B cell (primary cell): Measurements from ENCODE around the gene ZNF620. TPM values are rescaled to one million over a fixed set of nuclear protein-coding genes. Genes with fewer than 3 reads are reported as not detected.

ENCODE experiments used
- ATAC-seq: fragments of 200-7000 bp; cut with Tn5 transposase; one replicate; pipeline ENCODE4 v1.10.0; 2021; ENCODE audit warnings: low read depth, mild to moderate bottlenecking, moderate number of reproducible peaks, moderate library complexity
- CTCF ChIA-PET: fragments of 350-600 bp; sonication (Branson Sonifier 250); formaldehyde crosslinking; loops from one replicate; lab custom pipeline; 2021; ENCODE audit warnings: antibody characterized with exemption, inconsistent platforms; lab: Charles Lee
- POLR2A ChIA-PET: fragments of 350-600 bp; sonication (Branson Sonifier 250); formaldehyde crosslinking; loops from one replicate; lab custom pipeline; 2021; ENCODE audit warnings: antibody characterized with exemption; lab: Charles Lee
- DNase-seq: peaks from one replicate; pipeline ENCODE4 v3.0.0; 2013
- H2AFZ ChIP-seq: 2 replicates; pipeline ENCODE4 v1.6.1; 2012; ENCODE audit warnings: mild to moderate bottlenecking, low read depth, low read length; ENCODE audit not compliant: insufficient read depth, poor library complexity, severe bottlenecking
- H3K27ac ChIP-seq, 2 donors: 1 replicate in 1 of 2; 2 replicates in 1 of 2; pipeline ENCODE4 v1.5.1; 2012 to 2013; ENCODE audit warnings: low read length in 2 of 2, mild to moderate bottlenecking in 2 of 2, moderate library complexity in 1 of 2
- H3K27me3 ChIP-seq, 4 experiments: fragments of 200-600 bp in 1 of 4; sonication (generic) in 1 of 4; replicated peaks in 1 of 4; 1 replicate in 2 of 4; 2 replicates in 2 of 4; pipeline versions ENCODE4 v1.6.1 to v1.7.0; 2013 to 2016; ENCODE audit warnings: low read length in 3 of 4, mild to moderate bottlenecking in 2 of 4, mixed read lengths in 1 of 4, moderate library complexity in 1 of 4; ENCODE audit not compliant: insufficient read depth in 4 of 4, control insufficient read depth in 3 of 4; ENCODE audit errors: control extremely low read depth in 1 of 4
- H3K36me3 ChIP-seq, 2 experiments: replicated peaks in 1 of 2; 1 replicate in 1 of 2; 2 replicates in 1 of 2; pipeline versions ENCODE4 v1.6.1 to v1.7.1; 2013; ENCODE audit warnings: low read length in 1 of 2; ENCODE audit not compliant: insufficient read depth in 2 of 2, control insufficient read depth in 1 of 2; ENCODE audit errors: control extremely low read depth in 1 of 2, extremely low read depth in 1 of 2
- H3K4me1 ChIP-seq, 2 donors: fragments of 200-600 bp in 1 of 2; sonication (generic) in 1 of 2; 1 replicate in 1 of 2; 2 replicates in 1 of 2; pipeline versions ENCODE4 v1.5.1 to v1.6.1; 2013 to 2017; ENCODE audit warnings: low read length in 2 of 2; ENCODE audit not compliant: control insufficient read depth in 2 of 2, insufficient read depth in 2 of 2
- H3K4me2 ChIP-seq: replicated peaks from 2 replicates; pipeline ENCODE3; 2012; ENCODE audit warnings: mild to moderate bottlenecking, low read depth, low read length; ENCODE audit not compliant: poor library complexity, severe bottlenecking
- H3K4me3 ChIP-seq, 5 experiments: fragments of 200-600 bp in 1 of 5; sonication (generic) in 1 of 5; 1 replicate in 3 of 5; 2 replicates in 2 of 5; pipeline versions ENCODE4 v1.5.1 to v1.7.0; 2011 to 2016; ENCODE audit warnings: low read length in 4 of 5, mild to moderate bottlenecking in 4 of 5, low read depth in 2 of 5, control low read depth in 1 of 5, moderate library complexity in 1 of 5; ENCODE audit not compliant: insufficient read depth in 1 of 5; ENCODE audit errors: control extremely low read depth in 1 of 5, extremely low read depth in 1 of 5
- H3K79me2 ChIP-seq: fragments of 200-600 bp; sonication (generic); one replicate; pipeline ENCODE4 v1.6.0; 2016; ENCODE audit warnings: low read length; ENCODE audit not compliant: control insufficient read depth, insufficient read depth
- H3K9ac ChIP-seq: fragments of 200-600 bp; sonication (generic); 2 replicates; pipeline ENCODE4 v1.6.1; 2017; ENCODE audit warnings: mild to moderate bottlenecking, low read length, moderate library complexity
- H3K9me3 ChIP-seq, 3 donors: one replicate each; pipeline versions ENCODE4 v1.6.1 to v1.7.1; 2013; ENCODE audit warnings: low read length in 2 of 3; ENCODE audit not compliant: control insufficient read depth in 2 of 3, insufficient read depth in 1 of 3; ENCODE audit errors: control extremely low read depth in 1 of 3
- H4K20me1 ChIP-seq: 2 replicates; pipeline ENCODE4 v1.6.0; 2012; ENCODE audit warnings: mild to moderate bottlenecking, low read length; ENCODE audit not compliant: insufficient read depth, control insufficient read depth, poor library complexity, severe bottlenecking
- H3K27ac Mint-ChIP-seq: one replicate; pipeline ENCODE4 v1.8.0; 2021; ENCODE audit warnings: mixed read lengths
- H3K27me3 Mint-ChIP-seq: one replicate; pipeline ENCODE4 v1.8.0; 2021; ENCODE audit warnings: mixed read lengths
- H3K4me1 Mint-ChIP-seq: one replicate; pipeline ENCODE4 v1.8.0; 2021; ENCODE audit warnings: mixed read lengths
- H3K4me3 Mint-ChIP-seq: one replicate; pipeline ENCODE4 v1.8.0; 2021; ENCODE audit warnings: mixed read lengths
- H3K9me3 Mint-ChIP-seq: one replicate; pipeline ENCODE4 v1.8.0; 2022; ENCODE audit warnings: mixed read lengths; ENCODE audit not compliant: insufficient read depth
- EZH2 ChIP-seq: IDR thresholded peaks from 2 replicates; pipeline ENCODE4 v1.6.1; 2012; ENCODE audit warnings: borderline replicate concordance, low read depth, mild to moderate bottlenecking, moderate library complexity, low read length; ENCODE audit not compliant: insufficient read depth, poor library complexity, severe bottlenecking
- WGBS: methylation state at CpG from one replicate; pipeline ENCODE4 v1.1.5; 2013; ENCODE audit warnings: missing lambda C conversion rate; ENCODE audit not compliant: insufficient coverage; 5-methylcytosine and 5-hydroxymethylcytosine counted together
- intact Hi-C: fragments of 100-400 bp; cut with micrococcal nuclease; formaldehyde crosslinking; loops from one replicate; pipeline ENCODE4 v1.10.0; 2022
- polyA plus RNA-seq: library from polyadenylated mRNA; depleted of rRNA; stranded (reverse); fragments of >200 nt; gene quantifications from 2 replicates; pipeline ENCODE4 v1.2.3, GENCODE V29; 2012
- total RNA-seq, 2 donors: library from RNA; stranded (reverse); fragments of 120-200 nt in 1 of 2; gene quantifications; 1 replicate in 1 of 2; 2 replicates in 1 of 2; pipeline versions ENCODE4 v1.2.3 to v1.2.4, GENCODE V29; 2013 to 2022
- TF ChIP-seq, protein P1 (sequence below): fragments of 200-600 bp; IDR thresholded peaks from one replicate; pipeline ENCODE4 v1.8.0; 2022; ENCODE audit warnings: antibody characterized with exemption, mild to moderate bottlenecking

The ZNF620 gene
- total and polyA plus RNA-seq, 2 donors (not counting 1 experiment from before 2014, with no cell fraction given): 1.2 to 6.6 TPM

DNA sequence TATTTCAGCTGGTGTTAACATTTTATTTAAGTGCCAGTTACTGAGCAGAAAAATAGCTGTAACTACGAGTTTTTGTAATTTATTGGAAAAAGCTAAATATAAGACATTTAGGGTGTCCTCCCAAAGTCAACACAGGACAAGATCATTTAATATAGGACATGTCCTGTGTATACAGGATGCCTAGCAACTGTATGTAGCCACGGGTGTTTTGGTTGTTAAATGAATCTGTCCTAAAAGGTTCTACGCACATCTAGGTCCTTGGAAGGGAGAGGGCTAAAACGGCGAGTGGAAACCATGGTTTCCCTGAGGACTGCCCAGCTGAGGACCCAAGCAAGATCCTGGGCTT, 18.4 kb downstream of the ZNF620 start:
- Histone ChIP-seq H3K4me2 (peak overlapping the region; percentile 84), H3K36me3 (peaks cover 0 to 12% of the 10 kb centered on the region in 2 experiments), H3K4me3 (peak overlapping the region; percentile 27 to 94 (median 87)), H3K79me2 (peaks cover 23% of the 10 kb centered on the region), H4K20me1 (no peaks in the 10 kb centered on the region), H2AFZ (peak overlapping the region; percentile 100), H3K27me3 (no peaks in the 10 kb centered on the region), H3K9ac (peak overlapping the region; percentile 96), H3K27ac (peak overlapping the region; percentile 86 to 91), H3K4me1 (peaks cover 16% of the 10 kb centered on the region in 2 donors), H3K9me3 (no peaks in the 10 kb centered on the region)
- WGBS: 31% methylated on average over 4 of the region's 5 CpGs
- TF ChIP-seq, protein P1, sequence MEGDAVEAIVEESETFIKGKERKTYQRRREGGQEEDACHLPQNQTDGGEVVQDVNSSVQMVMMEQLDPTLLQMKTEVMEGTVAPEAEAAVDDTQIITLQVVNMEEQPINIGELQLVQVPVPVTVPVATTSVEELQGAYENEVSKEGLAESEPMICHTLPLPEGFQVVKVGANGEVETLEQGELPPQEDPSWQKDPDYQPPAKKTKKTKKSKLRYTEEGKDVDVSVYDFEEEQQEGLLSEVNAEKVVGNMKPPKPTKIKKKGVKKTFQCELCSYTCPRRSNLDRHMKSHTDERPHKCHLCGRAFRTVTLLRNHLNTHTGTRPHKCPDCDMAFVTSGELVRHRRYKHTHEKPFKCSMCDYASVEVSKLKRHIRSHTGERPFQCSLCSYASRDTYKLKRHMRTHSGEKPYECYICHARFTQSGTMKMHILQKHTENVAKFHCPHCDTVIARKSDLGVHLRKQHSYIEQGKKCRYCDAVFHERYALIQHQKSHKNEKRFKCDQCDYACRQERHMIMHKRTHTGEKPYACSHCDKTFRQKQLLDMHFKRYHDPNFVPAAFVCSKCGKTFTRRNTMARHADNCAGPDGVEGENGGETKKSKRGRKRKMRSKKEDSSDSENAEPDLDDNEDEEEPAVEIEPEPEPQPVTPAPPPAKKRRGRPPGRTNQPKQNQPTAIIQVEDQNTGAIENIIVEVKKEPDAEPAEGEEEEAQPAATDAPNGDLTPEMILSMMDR: no peak
- no peak for TF ChIP-seq EZH2
- no peak for DNase-seq
- intact Hi-C loops: loop anchor here (1.0 to 2.0 kb wide), 8 partner anchors 18 to 1438 kb away; partner anchors contain the start of genes CTNNB1, EIF1B, RPL14 and ULK4
- Mint-ChIP-seq H3K9me3 (no peaks in the 10 kb centered on the region), H3K4me3 (peak overlapping the region; percentile 96), H3K4me1 (peaks cover 24% of the 10 kb centered on the region), H3K27ac (peak overlapping the region; percentile 94), H3K27me3 (no peaks in the 10 kb centered on the region)
- CTCF ChIA-PET: interaction anchor here (0.6 to 1.9 kb wide), 5 partner anchors 18 to 1668 kb away, joined by 3 to 5 read pairs (median 3); partner anchors contain the start of genes RPL14 and ZNF620
- POLR2A ChIA-PET: interaction anchor here (0.5 to 1.3 kb wide), 5 partner anchors 14 to 1670 kb away, joined by 3 to 5 read pairs (median 4); partner anchors contain the start of gene CTNNB1
- peak; percentile 5 for ATAC-seq
